WTC11 (cell line): ENCODE measurements around the gene BEGAIN. TPM values are rescaled to one million over a fixed set of nuclear protein-coding genes. Genes with fewer than 3 reads are reported as not detected.

Source experiments
- ATAC-seq: fragments of 200-7000 bp; cut with Tn5 transposase; 2 replicates; pipeline ENCODE4 v1.10.0; 2021; ENCODE audit warnings: mild to moderate bottlenecking, moderate library complexity
- CTCF ChIA-PET: fragments of 300-600 bp; sonication (Branson Sonifier 250); formaldehyde crosslinking; loops from one replicate; lab custom pipeline; 2021; ENCODE audit warnings: antibody characterized with exemption; lab: Charles Lee
- POLR2A ChIA-PET: fragments of 350-600 bp; sonication (Branson Sonifier 250); formaldehyde crosslinking; loops from one replicate; lab custom pipeline; 2021; ENCODE audit warnings: antibody characterized with exemption; lab: Charles Lee
- DNase-seq: peaks from one replicate; pipeline ENCODE4 v3.0.0; 2021; ENCODE audit warnings: low spot score
- H3K27ac Mint-ChIP-seq: 2 replicates; pipeline ENCODE4 v1.8.0; 2021; ENCODE audit warnings: mixed read lengths
- H3K27me3 Mint-ChIP-seq: 2 replicates; pipeline ENCODE4 v1.8.0; 2021; ENCODE audit warnings: low read depth, mild to moderate bottlenecking, moderate library complexity, mixed read lengths
- H3K36me3 Mint-ChIP-seq: 2 replicates; pipeline ENCODE4 v1.8.0; 2021; ENCODE audit warnings: mixed read lengths
- H3K4me1 Mint-ChIP-seq: 2 replicates; pipeline ENCODE4 v1.8.0; 2022; ENCODE audit warnings: mixed read lengths
- H3K4me3 Mint-ChIP-seq: 2 replicates; pipeline ENCODE4 v1.8.0; 2021; ENCODE audit warnings: mild to moderate bottlenecking, moderate library complexity, mixed read lengths
- H3K9me3 Mint-ChIP-seq: 2 replicates; pipeline ENCODE4 v1.8.0; 2021; ENCODE audit warnings: mixed read lengths
- CBFB ChIP-seq: sonication (generic); formaldehyde crosslinking; IDR thresholded peaks from 2 replicates; pipeline ENCODE4 v1.8.1; 2022; ENCODE audit warnings: mild to moderate bottlenecking, low read depth, missing genetic modification reagents
- CREM ChIP-seq: sonication (generic); formaldehyde crosslinking; IDR thresholded peaks from 2 replicates; pipeline ENCODE4 v1.8.1; 2022; ENCODE audit warnings: mild to moderate bottlenecking, missing genetic modification reagents, moderate library complexity
- E2F1 ChIP-seq: sonication (generic); formaldehyde crosslinking; IDR thresholded peaks from 2 replicates; pipeline ENCODE4 v1.8.0; 2022; ENCODE audit warnings: mild to moderate bottlenecking, missing genetic modification reagents
- FOXK1 ChIP-seq: sonication (generic); formaldehyde crosslinking; IDR thresholded peaks from 2 replicates; pipeline ENCODE4 v1.8.0; 2022; ENCODE audit warnings: mild to moderate bottlenecking, moderate library complexity, missing genetic modification reagents
- GABPB1 ChIP-seq: sonication (generic); formaldehyde crosslinking; IDR thresholded peaks from 2 replicates; pipeline ENCODE4 v1.8.1; 2023; ENCODE audit warnings: mild to moderate bottlenecking, missing genetic modification reagents
- GRHL2 ChIP-seq: fragments of 250-450 bp; sonication (Bioruptor Pico); IDR thresholded peaks from 2 replicates; pipeline ENCODE4 v1.8.0; 2022; ENCODE audit warnings: mild to moderate bottlenecking, moderate library complexity; ENCODE audit not compliant: insufficient replicate concordance, severe bottlenecking
- HMGA2 ChIP-seq: fragments of 250-450 bp; sonication (Bioruptor Pico); IDR thresholded peaks from 2 replicates; pipeline ENCODE4 v1.4.0; 2021; ENCODE audit warnings: mild to moderate bottlenecking, moderate library complexity
- TEAD1 ChIP-seq: sonication (generic); formaldehyde crosslinking; IDR thresholded peaks from 2 replicates; pipeline ENCODE4 v1.8.0; 2022; ENCODE audit warnings: mild to moderate bottlenecking, missing genetic modification reagents
- ZMAT4 ChIP-seq: fragments of 250-450 bp; sonication (Bioruptor Pico); IDR thresholded peaks from 2 replicates; pipeline ENCODE4 v1.9.0; 2021; ENCODE audit warnings: mild to moderate bottlenecking
- ZNF263 ChIP-seq: sonication (generic); formaldehyde crosslinking; IDR thresholded peaks from 2 replicates; pipeline ENCODE4 v1.8.1; 2022; ENCODE audit warnings: low read depth, mild to moderate bottlenecking, moderate library complexity, missing genetic modification reagents
- ZNF423 ChIP-seq: fragments of 250-450 bp; sonication (Bioruptor Pico); IDR thresholded peaks from 2 replicates; pipeline ENCODE4 v2.1.2; 2022; ENCODE audit warnings: mild to moderate bottlenecking, moderate library complexity
- total RNA-seq: library from RNA; stranded (reverse); gene quantifications from 3 replicates; pipeline ENCODE4 v1.2.3, GENCODE V29; 2021
- TF ChIP-seq, protein P1 (sequence below): fragments of 200-600 bp; IDR thresholded peaks from 2 replicates; pipeline ENCODE4 v1.8.0; 2022; ENCODE audit warnings: antibody characterized with exemption
- TF ChIP-seq, protein P2 (sequence below): sonication (generic); formaldehyde crosslinking; IDR thresholded peaks from 2 replicates; pipeline ENCODE4 v1.8.0; 2022; ENCODE audit warnings: mild to moderate bottlenecking, missing genetic modification reagents
- TF ChIP-seq, protein P3 (sequence below): sonication (generic); formaldehyde crosslinking; IDR thresholded peaks from 2 replicates; pipeline ENCODE4 v1.8.1; 2023; ENCODE audit warnings: mild to moderate bottlenecking, missing genetic modification reagents
- TF ChIP-seq, protein P4 (sequence below): fragments of 250-450 bp; sonication (Bioruptor Pico); IDR thresholded peaks from 2 replicates; pipeline ENCODE4 v1.9.0; 2021; ENCODE audit warnings: mild to moderate bottlenecking, borderline replicate concordance

Gene BEGAIN
- total RNA-seq, 1 experiment from 2014 or later = 1.3 TPM

DNA sequence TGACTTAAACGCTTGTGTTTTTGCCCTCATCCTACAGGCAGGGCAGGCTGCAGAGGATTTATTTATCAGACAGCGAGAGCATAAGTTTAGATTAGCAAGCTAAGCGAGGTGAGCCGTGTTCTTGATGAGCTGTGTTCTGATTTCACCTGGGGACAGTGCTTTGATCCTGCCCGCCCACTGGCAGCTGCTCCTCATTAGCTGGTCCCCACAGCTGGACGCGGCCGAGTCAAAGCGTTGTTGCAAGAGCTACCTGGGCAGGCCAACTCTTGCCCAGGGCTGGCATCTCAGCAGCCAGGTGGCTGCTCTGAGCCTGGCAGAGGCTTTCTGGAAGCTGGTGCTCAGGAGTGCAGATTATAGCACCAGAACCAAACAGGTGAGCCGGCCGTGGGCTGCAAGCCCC, 46.8 kb upstream of the BEGAIN start (continued):
- TF ChIP-seq TEAD1 (CRISPR knock-in tag) = no peak

GRCh38 chr14:100633406-100633805, 46.2 kb upstream of the BEGAIN start:
- no peak overlapping the region for H3K27ac Mint-ChIP-seq
- TF ChIP-seq ZNF263 (CRISPR knock-in tag) (no peak), CBFB (no peak), GABPB1 (no peak), CREM (no peak), HMGA2 (CRISPR knock-in tag) (no peak), ZNF423 (CRISPR knock-in tag) (no peak), FOXK1 (CRISPR knock-in tag) (no peak), E2F1 (CRISPR knock-in tag) (no peak), ZMAT4 (CRISPR knock-in tag) (no peak), GRHL2 (CRISPR knock-in tag) (no peak)
- TF ChIP-seq, protein P1, sequence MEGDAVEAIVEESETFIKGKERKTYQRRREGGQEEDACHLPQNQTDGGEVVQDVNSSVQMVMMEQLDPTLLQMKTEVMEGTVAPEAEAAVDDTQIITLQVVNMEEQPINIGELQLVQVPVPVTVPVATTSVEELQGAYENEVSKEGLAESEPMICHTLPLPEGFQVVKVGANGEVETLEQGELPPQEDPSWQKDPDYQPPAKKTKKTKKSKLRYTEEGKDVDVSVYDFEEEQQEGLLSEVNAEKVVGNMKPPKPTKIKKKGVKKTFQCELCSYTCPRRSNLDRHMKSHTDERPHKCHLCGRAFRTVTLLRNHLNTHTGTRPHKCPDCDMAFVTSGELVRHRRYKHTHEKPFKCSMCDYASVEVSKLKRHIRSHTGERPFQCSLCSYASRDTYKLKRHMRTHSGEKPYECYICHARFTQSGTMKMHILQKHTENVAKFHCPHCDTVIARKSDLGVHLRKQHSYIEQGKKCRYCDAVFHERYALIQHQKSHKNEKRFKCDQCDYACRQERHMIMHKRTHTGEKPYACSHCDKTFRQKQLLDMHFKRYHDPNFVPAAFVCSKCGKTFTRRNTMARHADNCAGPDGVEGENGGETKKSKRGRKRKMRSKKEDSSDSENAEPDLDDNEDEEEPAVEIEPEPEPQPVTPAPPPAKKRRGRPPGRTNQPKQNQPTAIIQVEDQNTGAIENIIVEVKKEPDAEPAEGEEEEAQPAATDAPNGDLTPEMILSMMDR = no peak
- TF ChIP-seq, protein P2, sequence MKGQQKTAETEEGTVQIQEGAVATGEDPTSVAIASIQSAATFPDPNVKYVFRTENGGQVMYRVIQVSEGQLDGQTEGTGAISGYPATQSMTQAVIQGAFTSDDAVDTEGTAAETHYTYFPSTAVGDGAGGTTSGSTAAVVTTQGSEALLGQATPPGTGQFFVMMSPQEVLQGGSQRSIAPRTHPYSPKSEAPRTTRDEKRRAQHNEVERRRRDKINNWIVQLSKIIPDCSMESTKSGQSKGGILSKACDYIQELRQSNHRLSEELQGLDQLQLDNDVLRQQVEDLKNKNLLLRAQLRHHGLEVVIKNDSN = no peak
- TF ChIP-seq, protein P3, sequence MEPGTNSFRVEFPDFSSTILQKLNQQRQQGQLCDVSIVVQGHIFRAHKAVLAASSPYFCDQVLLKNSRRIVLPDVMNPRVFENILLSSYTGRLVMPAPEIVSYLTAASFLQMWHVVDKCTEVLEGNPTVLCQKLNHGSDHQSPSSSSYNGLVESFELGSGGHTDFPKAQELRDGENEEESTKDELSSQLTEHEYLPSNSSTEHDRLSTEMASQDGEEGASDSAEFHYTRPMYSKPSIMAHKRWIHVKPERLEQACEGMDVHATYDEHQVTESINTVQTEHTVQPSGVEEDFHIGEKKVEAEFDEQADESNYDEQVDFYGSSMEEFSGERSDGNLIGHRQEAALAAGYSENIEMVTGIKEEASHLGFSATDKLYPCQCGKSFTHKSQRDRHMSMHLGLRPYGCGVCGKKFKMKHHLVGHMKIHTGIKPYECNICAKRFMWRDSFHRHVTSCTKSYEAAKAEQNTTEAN (CRISPR knock-in tag) = no peak
- TF ChIP-seq, protein P4, sequence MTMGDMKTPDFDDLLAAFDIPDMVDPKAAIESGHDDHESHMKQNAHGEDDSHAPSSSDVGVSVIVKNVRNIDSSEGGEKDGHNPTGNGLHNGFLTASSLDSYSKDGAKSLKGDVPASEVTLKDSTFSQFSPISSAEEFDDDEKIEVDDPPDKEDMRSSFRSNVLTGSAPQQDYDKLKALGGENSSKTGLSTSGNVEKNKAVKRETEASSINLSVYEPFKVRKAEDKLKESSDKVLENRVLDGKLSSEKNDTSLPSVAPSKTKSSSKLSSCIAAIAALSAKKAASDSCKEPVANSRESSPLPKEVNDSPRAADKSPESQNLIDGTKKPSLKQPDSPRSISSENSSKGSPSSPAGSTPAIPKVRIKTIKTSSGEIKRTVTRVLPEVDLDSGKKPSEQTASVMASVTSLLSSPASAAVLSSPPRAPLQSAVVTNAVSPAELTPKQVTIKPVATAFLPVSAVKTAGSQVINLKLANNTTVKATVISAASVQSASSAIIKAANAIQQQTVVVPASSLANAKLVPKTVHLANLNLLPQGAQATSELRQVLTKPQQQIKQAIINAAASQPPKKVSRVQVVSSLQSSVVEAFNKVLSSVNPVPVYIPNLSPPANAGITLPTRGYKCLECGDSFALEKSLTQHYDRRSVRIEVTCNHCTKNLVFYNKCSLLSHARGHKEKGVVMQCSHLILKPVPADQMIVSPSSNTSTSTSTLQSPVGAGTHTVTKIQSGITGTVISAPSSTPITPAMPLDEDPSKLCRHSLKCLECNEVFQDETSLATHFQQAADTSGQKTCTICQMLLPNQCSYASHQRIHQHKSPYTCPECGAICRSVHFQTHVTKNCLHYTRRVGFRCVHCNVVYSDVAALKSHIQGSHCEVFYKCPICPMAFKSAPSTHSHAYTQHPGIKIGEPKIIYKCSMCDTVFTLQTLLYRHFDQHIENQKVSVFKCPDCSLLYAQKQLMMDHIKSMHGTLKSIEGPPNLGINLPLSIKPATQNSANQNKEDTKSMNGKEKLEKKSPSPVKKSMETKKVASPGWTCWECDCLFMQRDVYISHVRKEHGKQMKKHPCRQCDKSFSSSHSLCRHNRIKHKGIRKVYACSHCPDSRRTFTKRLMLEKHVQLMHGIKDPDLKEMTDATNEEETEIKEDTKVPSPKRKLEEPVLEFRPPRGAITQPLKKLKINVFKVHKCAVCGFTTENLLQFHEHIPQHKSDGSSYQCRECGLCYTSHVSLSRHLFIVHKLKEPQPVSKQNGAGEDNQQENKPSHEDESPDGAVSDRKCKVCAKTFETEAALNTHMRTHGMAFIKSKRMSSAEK (CRISPR knock-in tag) = no peak
- TF ChIP-seq, all 79 proteins: peak for 0

More at GRCh38 chr14:100633406-100633805, 46.2 kb upstream of the BEGAIN start:
- H3K36me3 Mint-ChIP-seq = no peaks in the 10 kb centered on the region
- DNase-seq (no peak), ATAC-seq (no peak)
- H3K4me1 Mint-ChIP-seq = peaks cover 4% of the 10 kb centered on the region; the same call in 1 of the 2 replicates
- H3K9me3 Mint-ChIP-seq = no peaks in the 10 kb centered on the region
- ChIA-PET CTCF (interaction anchor here (1.0 to 1.6 kb wide), 2 partner anchors 12 to 216 kb away, joined by 3 to 9 read pairs; no protein-coding TSS in a partner anchor), POLR2A (no interaction called here)
- no peak overlapping the region for H3K4me3 Mint-ChIP-seq
- H3K27me3 Mint-ChIP-seq = no peaks in the 10 kb centered on the region
